Spleen (tissue), 7 donors: ENCODE measurements around the gene SLC35C1.

Experiments used
- CTCF ChIP-seq, 11 experiments: fragments of 200-600 bp in 7 of 11; fragments of 450-650 bp in 4 of 11; sonication (generic) in 4 of 11; IDR thresholded peaks in 8 of 11; conservative IDR thresholded peaks in 3 of 11; 1 replicate in 7 of 11; 2 replicates in 4 of 11; pipeline versions ENCODE4 v1.4.0 to v1.8.0; 2016 to 2021; ENCODE audit warnings: antibody characterized with exemption in 11 of 11, inconsistent platforms in 4 of 11, mild to moderate bottlenecking in 1 of 11
- POLR2A ChIP-seq, 3 donors: fragments of 450-650 bp; IDR thresholded peaks; one replicate each; pipeline ENCODE4 v1.5.1; 2017; ENCODE audit warnings: antibody characterized with exemption in 3 of 3, mild to moderate bottlenecking in 1 of 3
- POLR2AphosphoS5 ChIP-seq, 3 donors: sonication (generic); formaldehyde crosslinking; IDR thresholded peaks; one replicate each; pipeline ENCODE4 v1.5.1; 2017; ENCODE audit warnings: antibody characterized with exemption in 3 of 3
- donor health status: DM: no; HTN: no; CAD: no; lungs with moderate emphysema.
- donor health status: DM: no; HTN: no; CAD: no.
- donor health status: DM: no; HTN: no; CAD: no.

- TF ChIP-seq POLR2A (IDR thresholded peaks at IDR 0.05) = no peak
- no peak for TF ChIP-seq CTCF (IDR thresholded peaks at IDR 0.05 in 8 of 11, conservative IDR thresholded peaks at IDR 0.05 in 3 of 11)
- no peak for TF ChIP-seq POLR2AphosphoS5 (IDR thresholded peaks at IDR 0.05)
These were observed 2.2 kb upstream of the SLC35C1 start for GRCh38 chr11:45802531-45803317.
